Measurements from ENCODE around the gene ARHGAP42.

GRCh38 chr11:100867606-100868005 lies 180.5 kb downstream of the ARHGAP42 start:
- no peak for TF ChIP-seq CTCF (IDR thresholded peaks at IDR 0.05)
- TF ChIP-seq POLR2A (IDR thresholded peaks at IDR 0.05), result no peak
